ENCODE measurements around the gene PTK6.

DNA sequence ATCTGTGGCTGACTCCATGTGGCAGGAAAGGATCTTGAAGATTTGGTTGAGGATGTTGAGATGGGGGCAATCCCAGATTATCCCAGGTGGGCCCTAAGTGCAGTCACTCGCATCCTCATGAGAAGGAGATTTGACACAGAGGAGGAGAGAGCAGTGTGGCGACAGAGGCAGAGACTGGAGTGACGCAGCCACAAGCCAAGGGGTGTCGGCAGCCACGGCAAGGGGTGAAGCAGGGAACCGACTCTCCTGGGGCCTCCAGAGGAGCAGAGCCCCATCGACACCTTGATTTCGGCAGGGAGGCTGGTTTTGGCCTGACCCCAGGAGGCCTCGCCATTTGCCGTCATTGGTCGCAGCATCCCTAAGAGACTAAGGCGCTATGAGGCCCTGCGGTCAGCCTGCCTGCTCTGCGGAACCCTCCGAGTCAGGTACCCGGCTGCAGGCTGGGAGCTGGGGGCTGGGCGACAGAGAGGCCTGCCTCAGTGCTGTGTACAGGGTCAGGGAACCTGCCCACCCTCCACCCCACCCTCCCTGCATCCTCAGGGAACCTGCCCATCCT is 50.8 kb downstream of the PTK6 start:
- TF ChIP-seq, protein P1, sequence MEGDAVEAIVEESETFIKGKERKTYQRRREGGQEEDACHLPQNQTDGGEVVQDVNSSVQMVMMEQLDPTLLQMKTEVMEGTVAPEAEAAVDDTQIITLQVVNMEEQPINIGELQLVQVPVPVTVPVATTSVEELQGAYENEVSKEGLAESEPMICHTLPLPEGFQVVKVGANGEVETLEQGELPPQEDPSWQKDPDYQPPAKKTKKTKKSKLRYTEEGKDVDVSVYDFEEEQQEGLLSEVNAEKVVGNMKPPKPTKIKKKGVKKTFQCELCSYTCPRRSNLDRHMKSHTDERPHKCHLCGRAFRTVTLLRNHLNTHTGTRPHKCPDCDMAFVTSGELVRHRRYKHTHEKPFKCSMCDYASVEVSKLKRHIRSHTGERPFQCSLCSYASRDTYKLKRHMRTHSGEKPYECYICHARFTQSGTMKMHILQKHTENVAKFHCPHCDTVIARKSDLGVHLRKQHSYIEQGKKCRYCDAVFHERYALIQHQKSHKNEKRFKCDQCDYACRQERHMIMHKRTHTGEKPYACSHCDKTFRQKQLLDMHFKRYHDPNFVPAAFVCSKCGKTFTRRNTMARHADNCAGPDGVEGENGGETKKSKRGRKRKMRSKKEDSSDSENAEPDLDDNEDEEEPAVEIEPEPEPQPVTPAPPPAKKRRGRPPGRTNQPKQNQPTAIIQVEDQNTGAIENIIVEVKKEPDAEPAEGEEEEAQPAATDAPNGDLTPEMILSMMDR (IDR thresholded peaks at IDR 0.05) = no peak
- TF ChIP-seq POLR2A (IDR thresholded peaks at IDR 0.05) (no peak), POLR2AphosphoS5 (IDR thresholded peaks at IDR 0.05) (no peak)

Data from breast epithelium (tissue), 3 donors.